PC-3 (cell line): ENCODE measurements around the gene GADL1. TPM values are rescaled to one million over a fixed set of nuclear protein-coding genes. Genes with fewer than 3 reads are reported as not detected.

Experiments
- ATAC-seq: fragments of 200-7000 bp; cut with Tn5 transposase; 2 replicates; pipeline ENCODE4 v1.9.1; 2020; ENCODE audit warnings: mild to moderate bottlenecking, moderate library complexity
- BruUV-seq: library from RNA; stranded (reverse); fragments of 400-500 nt; replicated peaks from 2 replicates; lab custom pipeline; 2021; lab: Mats Ljungman, UMichigan
- CTCF ChIA-PET: fragments of 300-600 bp; sonication (Branson Sonifier 250); formaldehyde crosslinking; loops from one replicate; lab custom pipeline; 2022; ENCODE audit warnings: antibody characterized with exemption; lab: Charles Lee
- POLR2A ChIA-PET: fragments of 300-600 bp; sonication (Branson Sonifier 250); formaldehyde crosslinking; loops from one replicate; lab custom pipeline; 2022; ENCODE audit warnings: antibody characterized with exemption; ENCODE audit not compliant: unreplicated experiment; lab: Charles Lee
- DNase-seq: peaks from one replicate; pipeline ENCODE4 v3.0.0-alpha.2; 2015
- H2AFZ ChIP-seq: fragments of 300-600 bp; sonication (generic); 2 replicates; pipeline ENCODE4 v1.6.0; 2016; ENCODE audit warnings: antibody characterized with exemption, low read length
- H3F3A ChIP-seq: fragments of 300-600 bp; sonication (generic); one replicate; pipeline ENCODE4 v1.6.0; 2017; ENCODE audit warnings: antibody characterized with exemption, low read length, control low read depth, mild to moderate bottlenecking; ENCODE audit not compliant: unreplicated experiment
- H3K27ac ChIP-seq: fragments of 300-600 bp; sonication (generic); 2 replicates; pipeline ENCODE4 v1.5.1; 2016; ENCODE audit warnings: mild to moderate bottlenecking, low read length
- H3K27me3 ChIP-seq: fragments of 300-600 bp; sonication (generic); 2 replicates; pipeline ENCODE4 v1.6.1; 2016; ENCODE audit warnings: low read length, mixed read lengths
- H3K36me3 ChIP-seq: fragments of 300-600 bp; sonication (generic); 2 replicates; pipeline ENCODE4 v1.6.1; 2016; ENCODE audit warnings: low read depth, mixed run types, low read length, mixed read lengths
- H3K4me1 ChIP-seq: fragments of 300-600 bp; sonication (generic); 2 replicates; pipeline ENCODE4 v1.5.1; 2016; ENCODE audit warnings: low read length; ENCODE audit not compliant: insufficient read depth
- H3K4me2 ChIP-seq: fragments of 300-600 bp; sonication (generic); 2 replicates; pipeline ENCODE4 v1.6.0; 2016; ENCODE audit warnings: low read length
- H3K4me3 ChIP-seq: fragments of 300-600 bp; sonication (generic); 2 replicates; pipeline ENCODE4 v1.5.1; 2016; ENCODE audit warnings: mild to moderate bottlenecking, low read length, mixed read lengths
- H3K79me2 ChIP-seq: fragments of 300-600 bp; sonication (generic); 2 replicates; pipeline ENCODE4 v1.6.1; 2017; ENCODE audit warnings: low read length, mixed read lengths
- H3K9ac ChIP-seq: fragments of 300-600 bp; sonication (generic); 2 replicates; pipeline ENCODE4 v1.6.0; 2016; ENCODE audit warnings: mild to moderate bottlenecking, low read length
- H3K9me2 ChIP-seq: fragments of 300-600 bp; sonication (generic); replicated peaks from 2 replicates; pipeline ENCODE4 v1.6.1; 2016; ENCODE audit warnings: mixed run types, low read length, mixed read lengths
- H3K9me3 ChIP-seq: fragments of 300-600 bp; sonication (generic); 2 replicates; pipeline ENCODE4 v1.6.1; 2016; ENCODE audit warnings: low read length, mixed read lengths
- H4K20me1 ChIP-seq: fragments of 300-600 bp; sonication (generic); 2 replicates; pipeline ENCODE4 v1.6.1; 2016; ENCODE audit warnings: low read length, mixed read lengths
- CTCF ChIP-seq: fragments of 300-600 bp; sonication (generic); conservative IDR thresholded peaks from 2 replicates; pipeline ENCODE4 v1.5.1; 2017; ENCODE audit warnings: antibody characterized with exemption, low read depth, mild to moderate bottlenecking, low read length
- EZH2 ChIP-seq: fragments of 300-600 bp; sonication (generic); IDR thresholded peaks from one replicate; pipeline ENCODE4 v1.6.1; 2017; ENCODE audit warnings: antibody characterized with exemption, mild to moderate bottlenecking, low read length; ENCODE audit not compliant: unreplicated experiment
- EZH2phosphoT487 ChIP-seq: fragments of 300-600 bp; sonication (generic); IDR thresholded peaks from 2 replicates; pipeline ENCODE4 v1.6.1; 2018; ENCODE audit warnings: mild to moderate bottlenecking, antibody characterized with exemption, low read length, borderline replicate concordance
- intact Hi-C: fragments of 100-400 bp; cut with micrococcal nuclease; formaldehyde crosslinking; loops from 2 replicates; pipeline ENCODE4 v1.9.0; 2023
- total RNA-seq: library from RNA; depleted of rRNA; stranded (reverse); fragments of >200 nt; gene quantifications from 2 replicates; pipeline ENCODE4 v1.2.3, GENCODE V29; 2014

GADL1 gene
- total RNA-seq, 1 experiment from 2014 or later = not detected

- POLR2A ChIA-PET = interaction anchor here (0.6 kb wide), 1 partner anchor 35 kb away, joined by 4 read pairs; no protein-coding TSS in a partner anchor
- H4K20me1 ChIP-seq = no peaks in the 10 kb centered on the region
- no peak overlapping the region for H3K4me3 ChIP-seq
- H3K9me2 ChIP-seq = no peaks in the 10 kb centered on the region
- TF ChIP-seq EZH2 (no peak), CTCF (no peak), EZH2phosphoT487 (no peak)
- peaks cover 10% of the 10 kb centered on the region for H3F3A ChIP-seq
- CTCF ChIA-PET = no interaction called here
- H3K79me2 ChIP-seq = peaks cover 32% of the 10 kb centered on the region
- no peak overlapping the region for H2AFZ ChIP-seq
- H3K9me3 ChIP-seq = no peaks in the 10 kb centered on the region
- no TSS peak for BruUV-seq
- intact Hi-C loops = no loop called here
- no peak overlapping the region for H3K27ac ChIP-seq
- ATAC-seq (no peak), DNase-seq (no peak)
- peaks cover 59% of the 10 kb centered on the region for H3K36me3 ChIP-seq
- H3K9ac ChIP-seq = no peak overlapping the region
- H3K27me3 ChIP-seq = no peaks in the 10 kb centered on the region
- H3K4me1 ChIP-seq = peaks cover 36% of the 10 kb centered on the region
- H3K4me2 ChIP-seq = no peak overlapping the region
Observed at GRCh38 chr3:30677347-30677685, 217.1 kb downstream of the GADL1 start.

- TF ChIP-seq EZH2phosphoT487 = no peak
- intact Hi-C loops = no loop called here
- no peak overlapping the region for H2AFZ ChIP-seq
- no peak overlapping the region for H3K4me3 ChIP-seq
- POLR2A ChIA-PET = interaction anchor here (0.6 kb wide), 1 partner anchor 34 kb away, joined by 4 read pairs; no protein-coding TSS in a partner anchor
- H3K36me3 ChIP-seq = peaks cover 65% of the 10 kb centered on the region
- no peaks in the 10 kb centered on the region for H3K27me3 ChIP-seq
- CTCF ChIA-PET = no interaction called here
- peaks cover 4% of the 10 kb centered on the region for H3F3A ChIP-seq
- ATAC-seq = peak; percentile 54
- H3K79me2 ChIP-seq = peaks cover 30% of the 10 kb centered on the region
- H4K20me1 ChIP-seq = no peaks in the 10 kb centered on the region
- no peak overlapping the region for H3K27ac ChIP-seq
- peak overlapping the region; percentile 2; the same call in 1 of the 2 replicates for H3K4me2 ChIP-seq
- no peaks in the 10 kb centered on the region for H3K9me3 ChIP-seq
- peaks cover 30% of the 10 kb centered on the region for H3K4me1 ChIP-seq
- H3K9ac ChIP-seq = no peak overlapping the region
- BruUV-seq = no TSS peak
- no peaks in the 10 kb centered on the region for H3K9me2 ChIP-seq
- peak; percentile 64 for DNase-seq
Observed at GRCh38 chr3:30676424-30677346, 217.8 kb downstream of the GADL1 start.
